NOMO-1 treated with dmso at 0.1 percent for 144 hours (cell line): ENCODE results near the gene EFNB3.

Source experiments
- DNase-seq: peaks from one replicate; lab custom pipeline; 2025; ENCODE audit not compliant: unreplicated experiment; lab: John Stamatoyannopoulos, UW

EFNB3 gene

DNA sequence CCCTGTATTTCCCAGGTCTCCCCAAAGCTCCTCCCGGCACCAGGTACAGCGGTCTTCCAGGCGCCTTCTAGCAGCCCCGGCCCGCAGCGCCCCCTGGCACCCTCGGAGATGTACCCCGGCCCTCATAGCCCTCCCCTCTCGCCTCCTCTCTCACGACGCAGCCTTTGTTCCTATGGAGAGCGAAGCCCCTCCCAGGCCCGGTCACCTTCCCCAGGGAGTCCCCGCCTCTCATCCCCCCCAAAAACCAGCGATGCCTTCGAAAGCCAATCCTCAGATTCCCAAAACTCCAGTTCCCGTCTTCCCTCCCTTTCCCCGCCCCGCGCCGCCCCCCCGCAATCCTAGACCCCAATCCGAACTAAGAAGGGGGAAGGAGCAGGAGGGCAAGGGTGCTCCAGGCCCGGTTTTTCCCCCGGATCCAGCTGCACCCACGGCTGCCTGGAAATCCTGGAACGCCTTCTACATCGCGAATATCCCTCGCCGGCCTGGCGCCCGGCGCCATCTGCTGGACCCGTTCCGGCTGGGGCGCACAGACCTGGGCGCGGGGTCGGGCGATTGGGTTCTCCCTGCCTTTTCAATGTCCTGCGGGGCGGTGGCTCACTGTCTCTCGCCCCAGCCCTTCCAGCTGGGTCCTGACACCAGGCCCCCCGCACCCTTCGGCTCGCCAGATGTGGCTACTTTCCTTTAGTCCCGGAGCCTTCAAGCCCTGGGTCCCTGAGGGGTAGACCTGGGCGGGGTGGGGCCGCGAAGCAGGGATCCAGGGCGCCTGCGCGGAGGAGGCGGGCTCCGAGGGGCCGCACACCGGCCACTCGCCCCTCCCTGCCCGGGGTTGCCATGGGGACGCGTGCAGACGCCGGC, 12.1 kb downstream of the EFNB3 start, which contains the start of gene DNAH2:
Gene DNAH2 (plus strand): TSS at position 844 of the 855 bp plus-strand sequence. CDS start 1,991 bp downstream, outside the sequence.
- DNase-seq = peak; percentile 25

- no peak for DNase-seq
These were observed 12.9 kb downstream of the EFNB3 start for GRCh38 chr17:7717756-7718350.

- no peak for DNase-seq
These were observed 14.7 kb downstream of the EFNB3 start for GRCh38 chr17:7719661-7720060.

GRCh38 chr17:7720125-7720524, 15.1 kb downstream of the EFNB3 start:
- no peak for DNase-seq

- no peak for DNase-seq
These were observed 16.6 kb downstream of the EFNB3 start for GRCh38 chr17:7721612-7722011.

DNA sequence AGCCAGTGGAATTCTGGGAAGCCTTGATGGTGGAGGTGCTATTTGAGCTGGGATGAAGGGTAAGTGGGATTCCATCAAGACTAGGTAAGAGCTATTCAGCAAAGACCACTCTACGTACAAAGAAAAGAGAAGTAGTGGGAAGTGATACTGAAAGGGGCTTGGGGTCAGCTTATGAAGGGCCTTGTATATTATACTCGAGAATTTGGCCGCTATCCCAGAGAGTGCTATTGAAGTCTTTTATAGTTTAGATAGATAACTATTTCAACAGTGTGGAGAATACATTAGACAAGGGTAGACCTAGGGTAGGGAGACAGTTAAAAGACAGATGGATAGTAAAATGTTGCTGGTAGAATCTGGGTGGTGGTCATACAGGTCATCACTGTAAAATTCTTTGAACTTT, 22.9 kb downstream of the EFNB3 start:
- DNase-seq = no peak

DNA sequence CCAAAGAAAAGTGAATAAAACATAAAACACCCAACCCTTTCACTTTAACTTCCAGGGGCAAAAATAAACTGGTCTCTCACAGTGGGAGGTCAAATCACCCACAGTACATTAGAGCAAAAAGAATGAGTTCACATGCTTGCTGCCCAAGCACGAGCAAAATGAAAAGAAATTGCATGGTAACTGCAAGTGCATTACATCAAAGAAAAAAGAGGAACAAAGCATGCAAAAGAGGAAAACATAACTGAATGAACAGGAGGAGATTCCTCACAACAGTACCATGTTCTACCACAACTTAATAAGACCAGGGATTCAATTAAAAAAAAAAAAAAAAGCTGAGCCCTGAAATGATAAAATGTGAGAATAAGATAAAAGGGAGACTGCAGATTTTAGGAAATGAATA, 24.8 kb downstream of the EFNB3 start:
- DNase-seq = no peak

DNA sequence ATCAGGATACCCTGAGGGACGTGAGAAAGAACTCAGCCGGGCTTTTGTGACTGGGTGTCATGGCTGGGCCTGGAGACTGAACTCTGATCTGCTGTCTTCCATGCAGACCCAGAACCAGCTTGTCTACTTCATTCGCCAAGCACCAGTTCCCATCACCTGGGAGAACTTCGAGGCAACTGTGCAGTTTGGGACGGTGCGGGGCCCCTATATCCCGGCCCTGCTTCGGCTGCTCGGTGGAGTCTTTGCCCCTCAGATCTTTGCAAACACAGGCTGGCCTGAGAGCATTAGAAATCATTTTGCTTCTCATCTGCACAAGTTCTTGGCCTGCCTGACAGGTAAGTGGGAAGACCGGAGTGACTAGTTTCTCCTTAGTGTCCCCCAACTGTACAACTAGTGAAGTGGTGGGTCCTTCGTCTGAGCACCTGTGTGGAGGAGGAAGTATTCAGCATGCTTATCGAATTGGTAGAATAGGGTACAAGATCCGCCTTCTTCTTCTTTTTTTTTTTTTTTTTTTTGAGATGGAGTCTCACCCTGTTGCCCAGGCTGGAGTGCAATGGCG, 28.1 kb downstream of the EFNB3 start:
- no peak for DNase-seq

DNA sequence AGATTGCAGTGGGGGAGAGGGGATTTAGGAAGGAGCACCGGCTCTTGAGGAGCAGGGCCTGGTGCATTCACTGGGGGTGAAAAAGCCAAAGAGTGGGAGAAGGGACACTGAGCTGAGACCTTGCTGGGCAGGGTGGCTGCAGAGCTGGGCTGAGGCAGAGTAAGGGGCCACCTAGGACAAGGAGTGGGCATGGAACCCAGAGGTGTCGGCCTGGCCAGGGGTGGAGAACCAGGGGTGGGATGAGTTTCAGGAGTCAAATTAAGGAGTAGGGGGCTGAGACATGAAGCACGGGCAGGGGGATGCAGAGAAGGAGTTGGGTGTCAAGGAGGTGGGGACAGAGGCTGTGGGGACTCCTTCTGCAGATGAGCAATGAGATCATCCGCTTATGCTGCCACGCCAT, 32.6 kb downstream of the EFNB3 start:
- DNase-seq = no peak

GRCh38 chr17:7739746-7740145, 34.7 kb downstream of the EFNB3 start:
- DNase-seq = no peak

GRCh38 chr17:7740481-7741001, 35.5 kb downstream of the EFNB3 start:
- no peak for DNase-seq

- DNase-seq = no peak
These were observed 37.7 kb downstream of the EFNB3 start for GRCh38 chr17:7742729-7743128.

GRCh38 chr17:7744416-7744815, 39.4 kb downstream of the EFNB3 start:
- peak; percentile 29 for DNase-seq

- DNase-seq = peak; percentile 32
These were observed 40.9 kb downstream of the EFNB3 start for GRCh38 chr17:7745748-7746470.

DNA sequence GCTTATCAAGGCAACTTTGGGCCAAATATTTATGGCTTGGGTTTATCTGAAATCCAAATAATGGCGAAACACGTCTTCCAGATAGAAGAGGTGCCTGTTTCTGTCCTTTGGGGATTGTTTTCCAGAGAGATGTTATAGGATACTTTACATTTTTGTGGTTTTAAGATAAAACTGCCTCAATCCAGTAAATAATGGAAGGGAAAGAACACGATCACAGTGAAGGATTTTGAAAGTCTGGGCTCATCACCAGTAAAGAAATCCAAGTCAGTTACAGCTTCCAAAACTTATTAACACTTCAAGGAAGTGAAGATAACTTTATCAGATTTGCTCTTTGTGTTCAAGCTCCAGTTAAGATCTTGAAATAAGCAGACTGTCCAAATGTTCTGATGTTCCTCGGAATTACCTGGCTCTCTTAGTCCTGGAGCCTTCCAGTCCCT, 42.7 kb downstream of the EFNB3 start:
- DNase-seq = no peak

GRCh38 chr17:7748076-7748775, 43.2 kb downstream of the EFNB3 start:
- no peak for DNase-seq

- no peak for DNase-seq
These were observed 45.4 kb downstream of the EFNB3 start for GRCh38 chr17:7750321-7750821.

DNA sequence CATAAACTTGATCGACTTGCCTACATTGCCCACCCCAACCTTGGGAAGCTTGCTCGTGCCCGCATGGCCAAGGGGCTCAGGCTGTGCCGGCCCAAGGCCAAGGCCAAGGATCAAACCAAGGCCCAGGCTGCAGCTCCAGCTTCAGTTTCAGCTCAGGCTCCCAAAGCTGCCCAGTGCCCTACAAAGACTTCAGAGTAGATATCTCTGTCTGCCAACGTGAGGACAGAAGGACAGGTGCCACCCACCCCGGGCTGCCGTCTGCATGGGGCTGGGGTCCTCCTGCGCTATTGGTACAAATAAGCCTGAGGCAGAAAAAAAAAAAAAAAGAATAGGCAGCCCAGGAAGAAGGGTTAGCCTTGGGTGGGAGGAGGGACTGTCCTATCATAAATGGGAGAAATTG, 49.7 kb downstream of the EFNB3 start:
- DNase-seq = no peak

DNA sequence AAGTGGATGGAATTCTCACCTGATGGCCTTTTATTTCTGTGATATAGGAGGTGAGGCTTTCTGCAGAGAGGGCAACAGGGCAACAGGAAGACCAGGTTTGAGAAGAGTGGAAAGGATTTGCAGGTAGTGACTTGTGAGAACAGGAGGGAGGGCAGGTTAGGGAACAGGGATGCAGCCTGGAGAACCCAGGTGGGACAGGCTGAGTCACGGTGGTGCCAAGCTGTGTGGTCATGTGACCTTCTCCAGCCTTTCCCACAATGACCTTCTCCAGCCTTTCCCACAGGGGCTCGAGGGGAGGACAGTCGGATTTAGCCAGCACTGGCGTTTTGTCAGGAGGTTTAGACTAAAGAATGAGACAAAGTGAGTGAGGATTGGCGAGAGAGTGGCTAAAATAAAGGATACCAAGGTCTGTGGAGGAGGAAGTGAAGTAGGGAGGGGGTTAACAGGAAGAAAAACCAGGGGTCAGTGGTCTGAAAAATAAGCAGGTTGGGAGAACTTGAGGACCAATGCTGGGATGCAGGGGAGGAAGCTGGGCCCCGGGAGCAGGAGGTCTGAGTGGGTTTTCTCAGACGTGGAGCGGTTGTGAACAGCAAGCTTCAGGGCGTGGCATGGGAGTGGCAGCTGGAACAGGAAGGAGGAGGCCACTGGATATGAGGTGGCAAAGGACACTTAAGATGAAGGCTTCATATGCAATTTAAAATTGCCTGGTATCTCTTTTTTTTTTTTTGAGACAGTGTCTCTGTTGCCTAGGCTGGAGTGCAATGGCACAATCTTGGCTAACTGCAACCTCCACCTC, 50.3 kb downstream of the EFNB3 start:
- DNase-seq = no peak

- DNase-seq = no peak
These were observed 52.0 kb downstream of the EFNB3 start for GRCh38 chr17:7756968-7757367.
